DMS53 treated with DMSO at 0.1 percent for 48 hours (cell line): ENCODE measurements around the gene DHX35.

Source experiments
- DNase-seq: peaks from one replicate; lab custom pipeline; 2025; ENCODE audit not compliant: unreplicated experiment; lab: John Stamatoyannopoulos, UW

Gene DHX35

DNA sequence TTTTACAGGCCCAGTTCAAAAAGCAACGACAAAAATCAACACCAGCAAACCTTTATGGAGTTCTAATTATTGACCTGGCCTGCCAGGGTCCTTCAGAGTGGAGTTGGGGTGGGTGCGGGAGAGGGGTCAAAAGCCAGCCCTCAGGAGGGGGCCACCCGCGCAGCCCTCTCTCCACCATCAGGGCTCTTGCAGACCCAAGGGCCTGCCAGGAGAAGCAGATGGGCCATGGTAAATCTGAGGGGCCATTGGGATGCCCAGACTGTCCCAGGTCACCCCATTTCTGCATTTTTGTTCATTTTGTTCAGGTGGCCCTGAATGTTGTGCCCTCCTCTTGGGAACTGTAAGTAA, 88.4 kb downstream of the DHX35 start:
- DNase-seq, result no peak

DNA sequence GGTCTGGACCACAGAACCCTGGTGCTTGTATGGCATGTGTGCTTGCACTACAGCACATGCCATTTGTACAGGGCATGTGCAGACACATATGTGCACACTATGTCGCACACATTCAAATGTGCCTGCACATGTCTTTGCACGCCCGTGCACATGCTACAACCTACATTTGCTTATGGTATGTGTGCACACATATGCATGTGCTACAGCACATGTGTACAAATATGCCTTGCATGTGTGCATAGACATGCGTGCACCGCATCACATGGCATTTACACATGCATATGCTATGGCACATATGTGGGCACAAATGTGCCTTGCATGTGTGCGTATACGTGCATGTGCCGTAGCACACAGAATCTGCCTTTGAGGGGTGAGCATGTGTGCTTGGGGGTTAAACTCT, 90.5 kb downstream of the DHX35 start:
- no peak for DNase-seq

DNA sequence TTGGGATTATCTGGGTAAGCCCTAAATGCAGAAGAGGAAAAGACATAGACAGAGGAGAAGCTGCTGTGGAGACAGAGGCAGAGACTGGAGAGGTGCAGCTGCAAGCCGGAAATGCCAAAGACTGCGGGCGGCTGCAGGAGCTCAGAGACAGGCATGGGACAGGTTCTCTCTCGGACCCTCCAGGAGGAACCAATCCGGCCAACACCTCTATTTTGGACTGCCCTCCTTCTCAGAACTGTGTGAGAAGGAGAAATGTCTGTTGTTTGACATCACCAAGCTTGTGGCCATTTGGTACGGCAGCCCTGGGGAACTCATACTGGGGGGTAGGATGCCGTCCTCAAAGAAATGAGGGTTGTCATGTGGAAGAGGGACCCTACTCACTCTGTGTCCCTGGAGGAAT, 95.0 kb downstream of the DHX35 start:
- DNase-seq, result no peak

DNA sequence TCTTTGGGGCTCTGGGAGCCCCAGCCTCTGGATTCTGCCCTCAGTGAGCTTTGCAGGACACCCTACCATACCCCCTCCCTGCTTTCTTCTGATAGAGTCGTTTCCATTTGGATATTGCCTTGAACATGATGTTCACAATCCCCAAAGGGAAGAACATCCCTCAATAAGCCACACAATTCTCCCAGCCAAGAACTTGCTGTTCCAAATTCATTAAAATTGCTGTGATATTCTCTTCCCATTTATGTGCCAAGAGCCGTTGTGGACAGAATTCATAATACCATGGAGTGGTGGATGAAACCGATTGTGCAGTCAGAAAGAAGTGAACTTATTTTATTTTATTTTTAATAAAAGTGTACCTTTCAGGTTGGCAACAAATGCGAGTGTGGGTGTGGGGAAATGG, 95.8 kb downstream of the DHX35 start:
- DNase-seq, result no peak

GRCh38 chr20:39059036-39059435, 96.9 kb downstream of the DHX35 start:
- no peak for DNase-seq

- DNase-seq, result no peak
Measured at GRCh38 chr20:39066471-39067242, 104.5 kb downstream of the DHX35 start.

DNA sequence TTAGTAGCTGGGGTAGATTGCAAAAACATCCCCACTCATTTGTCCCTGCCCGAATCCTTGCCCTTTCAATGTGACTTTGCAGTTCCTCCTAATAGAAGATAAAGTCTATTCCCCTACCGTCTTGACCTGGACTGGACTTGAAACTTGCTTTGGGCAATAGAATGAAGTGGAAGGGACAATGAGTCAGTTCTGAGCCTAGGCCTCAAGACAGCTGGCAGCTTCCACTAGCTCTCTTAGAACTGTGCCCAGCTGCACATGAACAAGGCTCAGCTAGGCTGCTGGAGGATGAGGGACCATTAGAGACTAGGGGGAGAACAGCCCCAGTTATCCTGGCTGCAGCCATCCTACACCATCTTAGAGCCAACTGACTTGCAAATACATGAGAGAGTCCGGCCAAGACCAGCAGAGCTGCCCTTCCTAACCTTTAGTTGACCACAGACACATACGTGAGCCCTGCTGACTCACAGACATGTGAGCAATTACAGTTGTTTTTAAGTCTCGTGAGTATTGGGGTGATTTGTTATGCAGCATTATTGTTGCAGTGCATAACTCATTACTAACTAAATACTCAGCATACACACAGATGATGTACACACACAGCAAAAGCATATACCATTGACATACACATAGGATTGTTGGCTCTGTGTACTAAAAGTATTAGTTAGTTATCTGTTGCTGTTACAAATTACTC, 105.5 kb downstream of the DHX35 start:
- DNase-seq, result no peak

DNA sequence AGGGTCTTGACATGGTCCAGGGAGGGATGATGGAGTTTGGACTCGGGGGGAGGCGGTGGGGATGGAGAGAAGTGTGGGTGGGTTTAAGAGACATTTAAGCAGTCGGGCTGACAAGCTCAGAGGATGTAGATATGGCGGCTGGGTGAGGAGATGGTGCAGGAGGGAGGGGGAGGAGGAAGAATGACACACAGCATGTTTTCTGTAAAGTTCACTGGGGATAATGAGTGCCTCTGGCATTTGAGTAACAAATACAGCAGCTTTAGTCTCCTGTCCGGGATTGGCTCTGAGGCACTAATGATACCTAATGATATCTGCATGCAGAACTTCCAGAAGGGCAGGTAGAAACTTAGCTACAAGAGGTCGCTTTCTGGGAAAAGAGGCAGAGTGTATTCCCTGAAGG, 107.8 kb downstream of the DHX35 start:
- DNase-seq, result no peak

GRCh38 chr20:39070484-39071231, 108.5 kb downstream of the DHX35 start:
- no peak for DNase-seq

GRCh38 chr20:39072132-39072531, 110.0 kb downstream of the DHX35 start:
- DNase-seq, result no peak

DNA sequence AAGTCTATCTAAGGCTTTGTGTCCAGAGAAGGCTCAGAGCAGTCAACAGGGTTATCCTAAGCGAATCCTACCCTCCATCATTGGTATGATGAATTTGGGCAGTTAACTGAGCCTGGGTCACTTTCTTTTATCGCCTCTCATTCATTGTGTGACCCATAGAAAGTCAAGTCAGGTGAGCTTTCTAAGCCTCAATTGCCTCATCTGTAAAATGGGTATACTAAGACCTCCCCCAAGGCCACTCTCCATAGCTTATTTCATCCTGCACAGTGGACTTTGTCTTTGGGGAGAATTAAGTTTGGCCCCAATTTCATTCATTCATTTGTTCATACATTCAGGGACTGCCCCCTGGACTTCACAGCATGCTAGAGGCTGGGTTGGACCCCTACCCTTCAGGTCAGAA, 110.5 kb downstream of the DHX35 start:
- DNase-seq, result no peak

GRCh38 chr20:39075731-39076130, 113.6 kb downstream of the DHX35 start:
- no peak for DNase-seq

- no peak for DNase-seq
Measured at GRCh38 chr20:39076958-39077357, 114.8 kb downstream of the DHX35 start.

- no peak for DNase-seq
Measured at GRCh38 chr20:39080326-39080725, 118.2 kb downstream of the DHX35 start.

DNA sequence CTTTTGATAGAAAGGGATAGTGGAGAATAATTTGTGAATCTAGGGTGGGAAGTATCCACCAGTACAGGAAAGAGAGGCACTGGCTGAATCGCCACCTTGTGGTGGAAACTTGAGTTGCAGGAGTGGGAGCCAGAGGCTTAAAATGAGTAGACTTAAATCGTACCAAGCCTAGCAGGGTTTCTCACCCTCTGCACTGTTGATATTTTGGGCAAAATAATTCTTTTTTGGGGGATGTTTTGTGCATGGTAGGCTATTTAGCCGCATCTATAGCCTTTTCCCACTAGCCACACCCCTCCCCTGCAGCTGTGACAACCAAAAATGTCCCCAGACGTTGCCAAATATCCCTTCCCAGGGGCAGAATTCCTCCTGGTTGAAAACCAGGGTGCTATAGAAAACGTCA, 119.1 kb downstream of the DHX35 start:
- peak; percentile 18 for DNase-seq

DNA sequence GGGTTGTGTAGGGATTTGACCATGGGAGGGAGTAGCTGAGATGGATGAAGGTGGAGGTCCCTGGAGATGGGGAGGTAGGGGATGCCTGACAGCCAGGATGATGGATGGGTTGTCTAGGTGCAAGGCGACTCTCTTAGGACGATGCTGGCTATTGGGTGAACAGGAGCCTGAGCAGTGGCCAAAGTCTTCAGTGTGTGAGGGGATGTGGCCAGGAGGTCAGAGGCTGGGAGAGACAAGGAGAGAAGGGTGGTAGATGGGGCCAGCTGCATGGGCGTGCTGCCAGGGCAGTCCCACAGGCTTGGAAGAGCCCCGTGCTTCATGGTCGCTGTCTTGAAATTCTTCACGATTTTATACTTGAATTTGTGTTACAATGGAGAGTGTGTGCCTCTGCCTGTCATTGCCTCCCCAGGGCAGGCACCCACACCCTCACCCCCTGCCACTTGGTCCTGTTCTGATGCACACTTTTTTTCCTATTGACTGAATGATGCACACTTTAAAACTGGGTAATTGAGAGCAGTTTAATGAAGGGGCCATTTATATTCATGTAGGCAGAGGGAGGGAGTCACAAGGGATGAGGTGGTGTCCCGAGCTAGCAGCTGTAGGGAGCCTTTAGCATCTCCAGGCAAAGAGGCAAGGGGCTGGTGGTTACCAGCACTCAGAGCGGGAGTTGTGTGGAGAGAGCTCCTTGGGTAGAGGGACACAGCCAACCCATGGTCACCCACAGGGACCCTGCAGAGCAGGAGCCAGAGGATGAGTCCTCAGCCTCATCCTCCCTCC, 120.7 kb downstream of the DHX35 start:
- no peak for DNase-seq

DNA sequence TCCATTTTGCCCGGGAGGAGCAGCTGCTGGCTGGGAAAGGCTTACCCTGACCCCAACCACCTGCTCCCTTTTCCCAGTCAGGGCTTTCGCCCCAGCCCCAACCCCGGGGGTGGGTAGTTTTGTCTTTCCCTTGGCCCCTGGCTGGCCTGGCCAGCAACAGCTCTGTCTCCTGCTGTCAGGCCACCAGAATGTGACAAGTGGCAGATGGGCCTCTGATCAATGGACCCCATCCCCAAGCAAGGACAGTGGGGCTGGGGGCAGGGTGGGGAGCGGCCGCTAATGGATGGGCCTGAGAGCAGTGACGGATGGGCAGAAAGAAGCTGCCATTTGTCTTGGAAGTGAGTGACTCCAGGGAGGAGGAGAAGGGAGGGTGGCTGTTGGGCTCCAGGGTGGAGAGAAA, 121.6 kb downstream of the DHX35 start:
- DNase-seq, result no peak

DNA sequence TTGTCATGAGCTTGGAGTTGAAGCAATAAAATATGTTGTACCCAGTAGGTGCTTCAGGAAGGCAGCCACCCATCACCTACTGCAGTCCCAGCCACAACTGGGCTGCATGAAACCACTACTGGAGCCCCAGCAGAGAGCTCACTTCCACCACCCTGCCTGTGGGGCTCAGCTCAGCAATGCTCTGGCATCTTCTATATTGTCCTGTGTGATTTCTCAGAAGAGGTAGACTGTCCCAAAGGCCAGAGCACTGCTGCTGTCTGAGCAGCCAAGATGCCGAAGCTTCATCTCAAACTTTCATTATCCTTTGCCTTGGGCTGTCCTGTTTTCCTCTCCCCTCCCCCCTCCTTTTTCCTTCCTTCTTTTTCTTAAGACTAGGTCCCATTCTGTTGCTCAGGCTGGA, 126.9 kb downstream of the DHX35 start:
- no peak for DNase-seq
